Gastrocnemius medialis (tissue), 4 donors: ENCODE results near the gene CLSTN2. TPM values are rescaled to one million over a fixed set of nuclear protein-coding genes. Genes with fewer than 3 reads are reported as not detected.

ENCODE experiments used
- ATAC-seq, 2 donors: fragments of 150-250 bp; one replicate each; pipeline ENCODE4 v1.9.1; 2016
- DNase-seq, 2 donors: peaks; one replicate each; pipeline ENCODE4 v3.0.0-alpha.2; 2019
- H3K27ac ChIP-seq, 4 donors: fragments of 200-600 bp; sonication (generic); 1 replicate in 1 of 4; 2 replicates in 3 of 4; pipeline ENCODE4 v1.5.1; 2016 to 2018; ENCODE audit warnings: mild to moderate bottlenecking in 2 of 4, moderate library complexity in 1 of 4
- H3K27me3 ChIP-seq, 3 donors: fragments of 200-600 bp; sonication (generic) in 2 of 3; 1 replicate in 1 of 3; 2 replicates in 2 of 3; pipeline versions ENCODE4 v1.5.1 to v1.6.0; 2016 to 2019; ENCODE audit warnings: mild to moderate bottlenecking in 1 of 3, moderate library complexity in 1 of 3
- H3K36me3 ChIP-seq, 2 donors: fragments of 200-600 bp; sonication (generic) in 1 of 2; one replicate each; pipeline ENCODE4 v1.5.1; 2017 to 2018
- H3K4me1 ChIP-seq, 2 donors: fragments of 200-600 bp; sonication (generic) in 1 of 2; one replicate each; pipeline ENCODE4 v1.5.1; 2016 to 2017; ENCODE audit warnings: mild to moderate bottlenecking in 2 of 2
- H3K4me3 ChIP-seq, 4 donors: fragments of 200-600 bp; sonication (generic) in 3 of 4; 1 replicate in 1 of 4; 2 replicates in 3 of 4; pipeline ENCODE4 v1.5.1; 2016 to 2019; ENCODE audit warnings: mild to moderate bottlenecking in 2 of 4
- H3K9me3 ChIP-seq, 3 donors: fragments of 200-600 bp; sonication (generic) in 2 of 3; 1 replicate in 1 of 3; 2 replicates in 2 of 3; pipeline ENCODE4 v1.5.1; 2016 to 2019
- POLR2A ChIP-seq, 2 donors: fragments of 450-650 bp; IDR thresholded peaks; one replicate each; pipeline ENCODE4 v1.6.1; 2017; ENCODE audit warnings: antibody characterized with exemption in 2 of 2, mild to moderate bottlenecking in 2 of 2, moderate library complexity in 2 of 2
- in situ Hi-C, 4 donors: fragments of 200-750 bp; cut with MboI; loops; one replicate each; pipeline versions ENCODE4 v1.15.0 to v1.8.0; 2017; ENCODE audit warnings: low sequenced_read_pairs in 4 of 4
- intact Hi-C: fragments of 100-400 bp; cut with DNase I; formaldehyde crosslinking; loops from one replicate; pipeline ENCODE4 v1.15.1; 2023; ENCODE audit warnings: low total_unique reads
- total RNA-seq, 4 donors: library from RNA; depleted of rRNA; stranded (reverse); fragments of >200 nt; gene quantifications; one replicate each; pipeline versions ENCODE4 v1.1.0 to v1.2.3, GENCODE V29; 2016
- TF ChIP-seq, protein P1 (sequence below), 5 experiments: fragments of 450-650 bp in 3 of 5; fragments of 200-600 bp in 2 of 5; sonication (generic) in 2 of 5; IDR thresholded peaks in 4 of 5; conservative IDR thresholded peaks in 1 of 5; 1 replicate in 4 of 5; 2 replicates in 1 of 5; pipeline ENCODE4 v1.5.1; 2016 to 2019; ENCODE audit warnings: antibody characterized with exemption in 5 of 5, mild to moderate bottlenecking in 3 of 5, moderate library complexity in 3 of 5

The CLSTN2 gene
- total RNA-seq, 4 donors from 2014 or later = 1.1 to 4.9 (median 4.0) TPM

DNA sequence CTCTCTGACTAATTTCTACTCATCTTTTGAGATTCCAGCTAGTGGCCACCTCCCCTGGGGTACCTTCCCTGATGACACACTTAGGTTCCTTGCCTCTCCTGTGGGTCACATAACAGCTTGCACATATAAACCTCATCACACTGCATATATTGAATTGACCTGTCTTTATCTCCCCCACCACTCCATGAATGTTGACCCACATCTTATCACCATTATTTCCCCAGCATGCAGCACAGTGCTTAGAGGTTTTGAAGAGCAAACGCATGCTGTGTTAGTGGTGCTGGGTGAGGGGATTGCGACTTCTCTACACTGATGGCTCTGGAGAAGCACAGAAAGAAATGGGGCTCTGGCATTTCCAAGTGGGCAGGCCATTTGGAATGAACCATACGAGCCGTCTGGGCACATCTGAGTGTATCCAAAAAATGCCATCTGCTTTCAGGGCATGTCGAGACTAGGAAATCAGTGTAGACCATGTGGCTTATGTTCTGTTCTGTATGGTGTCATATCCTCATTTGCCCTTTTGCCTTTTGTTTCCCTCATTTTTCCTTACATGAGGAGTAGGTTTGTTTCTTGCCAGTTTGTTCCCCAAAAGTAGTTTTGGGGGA is 409.7 kb downstream of the CLSTN2 start:
- H3K36me3 ChIP-seq = no peaks in the 10 kb centered on the region
- H3K9me3 ChIP-seq = no peaks in the 10 kb centered on the region
- ATAC-seq = no peak
- in situ Hi-C loops (no loop called here), intact Hi-C loops (no loop called here)
- no peak overlapping the region for H3K4me3 ChIP-seq
- H3K4me1 ChIP-seq = no peaks in the 10 kb centered on the region
- H3K27ac ChIP-seq = no peak overlapping the region
- no peak for TF ChIP-seq POLR2A (IDR thresholded peaks at IDR 0.05)
- TF ChIP-seq, protein P1, sequence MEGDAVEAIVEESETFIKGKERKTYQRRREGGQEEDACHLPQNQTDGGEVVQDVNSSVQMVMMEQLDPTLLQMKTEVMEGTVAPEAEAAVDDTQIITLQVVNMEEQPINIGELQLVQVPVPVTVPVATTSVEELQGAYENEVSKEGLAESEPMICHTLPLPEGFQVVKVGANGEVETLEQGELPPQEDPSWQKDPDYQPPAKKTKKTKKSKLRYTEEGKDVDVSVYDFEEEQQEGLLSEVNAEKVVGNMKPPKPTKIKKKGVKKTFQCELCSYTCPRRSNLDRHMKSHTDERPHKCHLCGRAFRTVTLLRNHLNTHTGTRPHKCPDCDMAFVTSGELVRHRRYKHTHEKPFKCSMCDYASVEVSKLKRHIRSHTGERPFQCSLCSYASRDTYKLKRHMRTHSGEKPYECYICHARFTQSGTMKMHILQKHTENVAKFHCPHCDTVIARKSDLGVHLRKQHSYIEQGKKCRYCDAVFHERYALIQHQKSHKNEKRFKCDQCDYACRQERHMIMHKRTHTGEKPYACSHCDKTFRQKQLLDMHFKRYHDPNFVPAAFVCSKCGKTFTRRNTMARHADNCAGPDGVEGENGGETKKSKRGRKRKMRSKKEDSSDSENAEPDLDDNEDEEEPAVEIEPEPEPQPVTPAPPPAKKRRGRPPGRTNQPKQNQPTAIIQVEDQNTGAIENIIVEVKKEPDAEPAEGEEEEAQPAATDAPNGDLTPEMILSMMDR (IDR thresholded peaks at IDR 0.05 in 4 of 5, conservative IDR thresholded peaks at IDR 0.05 in 1 of 5) = no peak
- no peak for DNase-seq
- H3K27me3 ChIP-seq = no peaks in the 10 kb centered on the region

DNA sequence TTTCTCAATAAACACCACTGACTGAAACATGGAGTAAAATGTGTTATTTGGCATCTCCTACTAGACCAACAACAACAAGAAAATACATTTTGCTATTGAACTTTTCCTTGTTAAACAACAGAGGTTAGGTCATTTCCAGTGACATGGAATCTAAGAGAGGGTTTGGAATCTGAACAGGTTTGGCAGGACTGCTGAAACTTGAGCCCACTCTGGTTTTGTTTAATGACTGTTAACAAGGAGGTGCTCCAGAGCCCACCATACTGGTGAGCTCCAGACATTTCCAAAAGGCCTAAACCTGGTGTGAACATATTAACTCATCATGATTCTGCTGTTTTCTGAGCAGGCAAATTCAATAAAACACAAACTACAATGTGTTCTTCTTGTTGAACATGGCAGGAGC is 412.2 kb downstream of the CLSTN2 start:
- in situ Hi-C loops = no loop called here
- Histone ChIP-seq H3K4me1 (no peaks in the 10 kb centered on the region), H3K4me3 (no peak overlapping the region), H3K36me3 (no peaks in the 10 kb centered on the region), H3K9me3 (no peaks in the 10 kb centered on the region), H3K27me3 (no peaks in the 10 kb centered on the region), H3K27ac (no peak overlapping the region)
- intact Hi-C loops = no loop called here
- TF ChIP-seq, protein P1 (IDR thresholded peaks at IDR 0.05 in 4 of 5, conservative IDR thresholded peaks at IDR 0.05 in 1 of 5) = no peak
- TF ChIP-seq POLR2A (IDR thresholded peaks at IDR 0.05) = no peak
- ATAC-seq (no peak), DNase-seq (no peak)

DNA sequence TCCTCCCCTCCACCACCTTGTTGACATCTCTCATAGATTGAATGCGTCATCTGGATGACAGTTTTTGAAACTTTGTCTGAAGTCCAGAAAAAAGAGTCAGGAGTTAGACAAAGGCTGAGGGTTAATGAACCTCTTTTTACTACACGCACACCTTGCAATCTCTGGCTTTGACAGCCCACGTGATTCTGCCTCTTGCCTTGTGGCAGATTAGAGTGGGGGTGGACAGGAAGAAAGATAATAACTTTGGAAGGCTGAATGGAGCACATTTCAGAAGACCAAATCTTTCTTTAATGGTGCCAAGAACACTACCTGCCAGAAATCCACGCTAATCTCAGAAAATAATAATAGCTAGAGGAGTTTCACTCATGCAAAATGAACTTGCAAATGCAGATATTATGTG is 415.0 kb downstream of the CLSTN2 start:
- no peaks in the 10 kb centered on the region for H3K9me3 ChIP-seq
- no peaks in the 10 kb centered on the region for H3K4me1 ChIP-seq
- TF ChIP-seq POLR2A (IDR thresholded peaks at IDR 0.05) = no peak
- TF ChIP-seq, protein P1 (IDR thresholded peaks at IDR 0.05 in 4 of 5, conservative IDR thresholded peaks at IDR 0.05 in 1 of 5) = no peak
- H3K4me3 ChIP-seq = no peak overlapping the region
- ATAC-seq = no peak
- no peaks in the 10 kb centered on the region for H3K36me3 ChIP-seq
- H3K27ac ChIP-seq = no peak overlapping the region
- intact Hi-C loops = no loop called here
- no peak for DNase-seq
- in situ Hi-C loops = no loop called here
- H3K27me3 ChIP-seq = no peaks in the 10 kb centered on the region

DNA sequence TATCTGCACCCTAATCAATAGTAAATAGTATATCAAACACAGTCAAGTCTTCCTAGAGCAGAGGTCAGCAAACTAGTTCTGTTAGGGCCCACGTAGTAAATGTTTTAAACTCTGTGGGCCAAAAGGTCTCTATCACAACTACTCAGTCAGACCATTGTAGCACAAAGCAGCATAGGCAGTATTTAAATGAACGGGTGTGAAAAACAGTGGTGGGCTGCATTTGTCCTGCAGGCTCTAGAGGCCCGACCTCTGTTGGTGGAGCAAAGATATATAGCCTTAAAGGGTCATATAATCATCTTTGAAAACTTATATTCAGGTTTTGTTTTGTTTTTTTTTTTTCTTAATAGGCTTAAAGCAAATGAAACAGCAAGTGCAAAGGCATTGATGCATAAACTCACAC is 416.5 kb downstream of the CLSTN2 start:
- in situ Hi-C loops = no loop called here
- intact Hi-C loops = no loop called here
- Histone ChIP-seq H3K36me3 (no peaks in the 10 kb centered on the region), H3K4me1 (no peaks in the 10 kb centered on the region), H3K9me3 (no peaks in the 10 kb centered on the region), H3K27ac (no peak overlapping the region), H3K27me3 (no peaks in the 10 kb centered on the region), H3K4me3 (no peak overlapping the region)
- no peak for DNase-seq
- TF ChIP-seq, protein P1 (IDR thresholded peaks at IDR 0.05 in 4 of 5, conservative IDR thresholded peaks at IDR 0.05 in 1 of 5) = no peak
- no peak for TF ChIP-seq POLR2A (IDR thresholded peaks at IDR 0.05)
- ATAC-seq = no peak

DNA sequence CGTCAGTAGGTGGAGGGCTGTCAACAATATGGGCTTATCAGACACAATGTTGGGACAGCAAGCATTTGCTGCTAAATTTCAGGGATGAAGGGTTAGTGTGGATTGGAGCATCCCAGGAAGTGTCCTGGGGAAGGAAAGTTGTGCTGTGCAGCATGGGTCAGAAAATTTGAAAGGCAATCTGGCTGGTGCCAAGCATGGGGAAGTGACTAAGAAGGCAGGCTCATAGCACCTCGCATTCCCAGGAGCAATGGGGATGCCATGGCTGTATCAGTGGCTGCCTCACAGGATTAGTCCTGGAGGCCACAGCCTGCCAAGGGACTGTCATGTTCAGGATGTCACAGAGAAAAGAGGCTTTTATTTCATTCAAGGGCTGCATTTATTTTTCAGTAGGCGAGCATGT is 420.5 kb downstream of the CLSTN2 start:
- in situ Hi-C loops (no loop called here), intact Hi-C loops (no loop called here)
- Histone ChIP-seq H3K4me3 (no peak overlapping the region), H3K36me3 (no peaks in the 10 kb centered on the region), H3K27ac (no peak overlapping the region), H3K4me1 (no peaks in the 10 kb centered on the region), H3K27me3 (no peaks in the 10 kb centered on the region), H3K9me3 (no peaks in the 10 kb centered on the region)
- DNase-seq = no peak
- no peak for ATAC-seq
- TF ChIP-seq, protein P1 (IDR thresholded peaks at IDR 0.05 in 4 of 5, conservative IDR thresholded peaks at IDR 0.05 in 1 of 5) = no peak
